H1 (cell line): ENCODE measurements around the gene SIPA1L3. TPM values are rescaled to one million over a fixed set of nuclear protein-coding genes. Genes with fewer than 3 reads are reported as not detected.

ENCODE experiments used
- CTCF ChIA-PET: fragments of 300-600 bp; sonication (Branson Sonifier 250); formaldehyde crosslinking; loops from one replicate; lab custom pipeline; 2021; ENCODE audit not compliant: partially characterized antibody; lab: Charles Lee
- POLR2A ChIA-PET: fragments of 300-600 bp; sonication (Branson Sonifier 250); formaldehyde crosslinking; loops from one replicate; lab custom pipeline; 2021; ENCODE audit warnings: inconsistent platforms; ENCODE audit not compliant: partially characterized antibody; lab: Charles Lee
- DNase-seq, 2 experiments: peaks; one replicate each; pipeline versions ENCODE4 v3.0.0 to v3.0.0-alpha.2; 2010 to 2022; ENCODE audit warnings: low spot score in 2 of 2, low read depth in 1 of 2, mixed read lengths in 1 of 2
- FAIRE-seq: peaks from 2 replicates; lab custom pipeline; 2011; peaks lifted over from hg19 to GRCh38; lab: Jason Lieb, UNC
- H2AFZ ChIP-seq: 2 replicates; pipeline ENCODE4 v1.8.1; 2012; ENCODE audit warnings: low read length, inconsistent platforms
- H2AK5ac ChIP-seq: 2 replicates; pipeline ENCODE4 v1.6.1; 2013; ENCODE audit warnings: low read depth, low read length
- H2BK120ac ChIP-seq: replicated peaks from 2 replicates; pipeline ENCODE3; 2013; ENCODE audit warnings: low read depth, low read length, inconsistent platforms
- H2BK12ac ChIP-seq: 2 replicates; pipeline ENCODE4 v1.6.1; 2013; ENCODE audit warnings: low read depth, low read length
- H2BK15ac ChIP-seq: 2 replicates; pipeline ENCODE4 v1.6.1; 2013; ENCODE audit warnings: low read length
- H2BK20ac ChIP-seq: 2 replicates; pipeline ENCODE4 v1.6.1; 2013; ENCODE audit warnings: low read length
- H2BK5ac ChIP-seq: 2 replicates; pipeline ENCODE4 v1.6.1; 2013; ENCODE audit warnings: low read depth, low read length
- H3K14ac ChIP-seq: 2 replicates; pipeline ENCODE4 v1.6.1; 2013; ENCODE audit warnings: inconsistent platforms; ENCODE audit not compliant: insufficient read length
- H3K18ac ChIP-seq: 2 replicates; pipeline ENCODE4 v1.6.1; 2013; ENCODE audit warnings: low read length; ENCODE audit errors: extremely low read depth
- H3K23ac ChIP-seq: 2 replicates; pipeline ENCODE4 v1.6.1; 2013; ENCODE audit warnings: inconsistent platforms; ENCODE audit not compliant: insufficient read length
- H3K23me2 ChIP-seq: 2 replicates; pipeline ENCODE4 v1.6.1; 2013; ENCODE audit warnings: low read depth, low read length
- H3K27ac ChIP-seq: 2 replicates; pipeline ENCODE4 v1.6.1; 2011; ENCODE audit warnings: low read depth, low read length, inconsistent platforms
- H3K27me3 ChIP-seq, 4 experiments: replicated peaks in 1 of 4; 1 replicate in 1 of 4; 2 replicates in 3 of 4; pipeline versions ENCODE4 v1.6.1 to v1.8.1; 2011 to 2013; ENCODE audit warnings: low read length in 3 of 4, mild to moderate bottlenecking in 3 of 4, inconsistent platforms in 2 of 4, mixed read lengths in 2 of 4, moderate library complexity in 1 of 4; ENCODE audit not compliant: control insufficient read depth in 3 of 4, insufficient read depth in 3 of 4; ENCODE audit errors: extremely low read depth in 1 of 4
- H3K36me3 ChIP-seq, 4 experiments: 2 replicates each; pipeline versions ENCODE4 v1.6.1 to v1.8.1; 2011 to 2013; ENCODE audit warnings: mild to moderate bottlenecking in 4 of 4, low read length in 3 of 4, moderate library complexity in 2 of 4, control low read depth in 1 of 4, inconsistent platforms in 1 of 4; ENCODE audit not compliant: insufficient read depth in 4 of 4, control insufficient read depth in 2 of 4
- H3K4ac ChIP-seq: replicated peaks from 2 replicates; pipeline ENCODE3; 2013; ENCODE audit warnings: low read length, low read depth, mixed read lengths, inconsistent platforms; ENCODE audit not compliant: insufficient read length
- H3K4me1 ChIP-seq, 4 experiments: replicated peaks in 1 of 4; 1 replicate in 1 of 4; 2 replicates in 3 of 4; pipeline versions ENCODE4 v1.6.1 to v1.8.1; 2011 to 2013; ENCODE audit warnings: low read length in 3 of 4, inconsistent platforms in 2 of 4, mixed read lengths in 1 of 4; ENCODE audit not compliant: insufficient read depth in 4 of 4, control insufficient read depth in 3 of 4
- H3K4me2 ChIP-seq, 2 experiments: 2 replicates each; pipeline versions ENCODE4 v1.6.1 to v1.8.1; 2011 to 2013; ENCODE audit warnings: low read depth in 2 of 2, low read length in 2 of 2, control low read depth in 1 of 2, inconsistent platforms in 1 of 2, mild to moderate bottlenecking in 1 of 2; ENCODE audit not compliant: insufficient read depth in 1 of 2
- H3K4me3 ChIP-seq, 4 experiments: fragments of 200-600, 300-600 bp in 1 of 4; sonication (generic), shearing (Covaris generic), sonication (Bioruptor Twin) in 1 of 4; 2 replicates each; pipeline versions ENCODE4 v1.5.1 to v1.8.1; 2011 to 2016; ENCODE audit warnings: low read length in 4 of 4, low read depth in 3 of 4, control low read depth in 2 of 4, inconsistent platforms in 2 of 4, mild to moderate bottlenecking in 2 of 4, mixed read lengths in 1 of 4, moderate library complexity in 1 of 4; ENCODE audit not compliant: insufficient read depth in 2 of 4; ENCODE audit errors: extremely low read depth in 1 of 4
- H3K56ac ChIP-seq: replicated peaks from 2 replicates; pipeline ENCODE3; 2013; ENCODE audit warnings: low read depth, mild to moderate bottlenecking, mixed read lengths, low read length, inconsistent platforms; ENCODE audit not compliant: insufficient read length
- H3K79me1 ChIP-seq: 2 replicates; pipeline ENCODE4 v1.6.1; 2013; ENCODE audit warnings: low read depth, low read length, control low read depth
- H3K79me2 ChIP-seq, 2 experiments: 2 replicates each; pipeline versions ENCODE4 v1.6.1 to v1.8.1; 2012 to 2013; ENCODE audit warnings: low read length in 2 of 2, mild to moderate bottlenecking in 2 of 2, inconsistent platforms in 1 of 2; ENCODE audit not compliant: insufficient read depth in 2 of 2, control insufficient read depth in 1 of 2
- H3K9ac ChIP-seq, 4 experiments: replicated peaks in 1 of 4; 1 replicate in 1 of 4; 2 replicates in 3 of 4; pipeline versions ENCODE4 v1.6.1 to v1.8.1; 2011 to 2013; ENCODE audit warnings: low read depth in 3 of 4, low read length in 3 of 4, control low read depth in 2 of 4, mild to moderate bottlenecking in 2 of 4, moderate library complexity in 2 of 4, inconsistent platforms in 1 of 4; ENCODE audit errors: extremely low read depth in 1 of 4
- H3K9me3 ChIP-seq, 2 experiments: 2 replicates each; pipeline versions ENCODE4 v1.6.1 to v1.8.1; 2012 to 2013; ENCODE audit warnings: mild to moderate bottlenecking in 2 of 2, moderate library complexity in 2 of 2, control low read depth in 1 of 2, inconsistent platforms in 1 of 2, low read depth in 1 of 2, low read length in 1 of 2, mixed read lengths in 1 of 2; ENCODE audit not compliant: insufficient read depth in 2 of 2
- H4K20me1 ChIP-seq, 2 experiments: replicated peaks in 1 of 2; 2 replicates each; pipeline versions ENCODE3 to v1.8.1; 2011 to 2013; ENCODE audit warnings: inconsistent platforms in 2 of 2, low read length in 2 of 2, mild to moderate bottlenecking in 1 of 2; ENCODE audit not compliant: insufficient read depth in 2 of 2, control insufficient read depth in 1 of 2
- H4K5ac ChIP-seq: 2 replicates; pipeline ENCODE4 v1.6.1; 2013; ENCODE audit warnings: low read length, low read depth, mixed read lengths, inconsistent platforms; ENCODE audit not compliant: insufficient read length
- H4K8ac ChIP-seq: 2 replicates; pipeline ENCODE4 v1.8.0; 2013; ENCODE audit warnings: mild to moderate bottlenecking, moderate library complexity, low read length, inconsistent platforms; ENCODE audit not compliant: insufficient read depth; ENCODE audit errors: extremely low read depth
- H4K91ac ChIP-seq: replicated peaks from 2 replicates; pipeline ENCODE3; 2013; ENCODE audit warnings: low read length, mixed read lengths, inconsistent platforms; ENCODE audit not compliant: insufficient read length
- BCL11A ChIP-seq, 2 experiments: IDR thresholded peaks; one replicate each; pipeline ENCODE4 v1.6.1; 2011; ENCODE audit warnings: low read depth in 2 of 2, low read length in 2 of 2, mild to moderate bottlenecking in 2 of 2
- CREB1 ChIP-seq: IDR thresholded peaks from 2 replicates; pipeline ENCODE4 v1.6.1; 2012; ENCODE audit warnings: inconsistent platforms
- USF2 ChIP-seq: IDR thresholded peaks from 2 replicates; pipeline ENCODE4 v1.6.1; 2011; ENCODE audit warnings: low read length, improper control_type of control experiment
- WGBS, 2 experiments: shearing (Covaris generic) in 1 of 2; methylation state at CpG; one replicate each; pipeline versions ENCODE4 v1.1.6 to v1.1.7; 2013 to 2015; ENCODE audit warnings: low lambda C conversion rate in 2 of 2, mixed read lengths in 2 of 2, inconsistent platforms in 1 of 2, low coverage in 1 of 2, missing lambda C conversion rate in 1 of 2; ENCODE audit not compliant: insufficient replicate concordance in 2 of 2, insufficient coverage in 1 of 2, insufficient read length in 1 of 2; ENCODE audit errors: extremely low coverage in 1 of 2, missing lambda C conversion rate in 1 of 2; 5-methylcytosine and 5-hydroxymethylcytosine counted together
- polyA plus RNA-seq, 7 experiments: library from polyadenylated mRNA; depleted of rRNA in 3 of 7; stranded (reverse) in 5 of 7; unstranded in 2 of 7; fragments of >200 nt in 5 of 7; fragments of 200-250 nt in 2 of 7; gene quantifications; 1 replicate in 5 of 7; 2 replicates in 1 of 7; 4 replicates in 1 of 7; pipeline versions ENCODE4 v1.2.1 to v1.2.3, GENCODE V29; 2011 to 2013; ENCODE audit warnings: missing spikeins in 2 of 7, mixed read lengths in 2 of 7
- total RNA-seq: library from RNA; stranded (reverse); fragmentation: NEBNext Ultra II Directional; extraction: Animal tissue kit (Norgen Biotek cat#: 25700); gene quantifications from 2 replicates; pipeline ENCODE4 v1.2.1, GENCODE V29; 2021

Gene SIPA1L3
- total and polyA plus RNA-seq, 2 of the 8 experiments (the other 6 are each of a cell fraction or from before 2014, with no cell fraction given): 15.0 to 54.9 TPM

- FAIRE-seq: no peak
- Histone ChIP-seq H3K4me3 (no peak overlapping the region), H4K5ac (no peak overlapping the region), H3K56ac (no peak overlapping the region), H3K18ac (no peak overlapping the region), H3K79me1 (peaks cover 7% of the 10 kb centered on the region), H2BK12ac (no peak overlapping the region), H2BK120ac (no peak overlapping the region), H3K4ac (no peak overlapping the region), H2BK20ac (no peak overlapping the region), H3K23ac (no peak overlapping the region), H4K20me1 (peaks cover 0 to 2% of the 10 kb centered on the region in 2 experiments), H3K9ac (no peak overlapping the region), H4K8ac (no peak overlapping the region), H2AFZ (no peak overlapping the region), H2BK5ac (no peak overlapping the region), H3K9me3 (no peaks in the 10 kb centered on the region), H3K27me3 (no peaks in the 10 kb centered on the region), H3K4me1 (no peaks in the 10 kb centered on the region), H2BK15ac (no peak overlapping the region), H3K4me2 (no peak overlapping the region), H2AK5ac (no peak overlapping the region), H3K36me3 (peaks cover 0 to 6% (median 0%) of the 10 kb centered on the region in 4 experiments; a peak in 1 of 8 replicates), H3K27ac (no peak overlapping the region), H3K79me2 (peaks cover 0 to 67% of the 10 kb centered on the region in 2 experiments; a peak in 2 of 4 replicates), H3K23me2 (no peaks in the 10 kb centered on the region; the same call in 1 of the 2 replicates), H4K91ac (no peak overlapping the region), H3K14ac (no peak overlapping the region)
- CTCF ChIA-PET: interaction anchor here (1.6 kb wide), 1 partner anchor 10 kb away, joined by 5 read pairs; no protein-coding TSS in a partner anchor
- DNase-seq: no peak
- POLR2A ChIA-PET: interaction anchor here (1.0 kb wide), 1 partner anchor 35 kb away, joined by 3 read pairs; the partner anchor contains the start of gene SIPA1L3
- TF ChIP-seq CREB1 (no peak), BCL11A (IDR thresholded peaks at IDR 0.05; ENCODE audit: low read depth in 2 of 2, low read length in 2 of 2) (no peak), USF2 (no peak)
- WGBS, 2 experiments: 97% methylated on average over 4 of the region's 6 CpGs; no CpG with 5 or more reads in 1 of the 2 experiments
These were observed 35.5 kb downstream of the SIPA1L3 start for GRCh38 chr19:37942516-37942902.
